Neural cell (in vitro differentiated cells): ENCODE data around the gene ORM1. TPM values are rescaled to one million over a fixed set of nuclear protein-coding genes. Genes with fewer than 3 reads are reported as not detected.

Source experiments
- H2AFZ ChIP-seq: fragments of 200-600, 300-800 bp; sonication (generic), shearing (Covaris generic); 2 replicates; pipeline ENCODE4 v1.6.0; 2014; ENCODE audit warnings: low read depth, mild to moderate bottlenecking, antibody characterized with exemption, low read length, moderate library complexity
- H3F3A ChIP-seq: fragments of 200-600 bp; shearing (Covaris generic); 2 replicates; pipeline ENCODE4 v1.6.1; 2016; ENCODE audit warnings: mild to moderate bottlenecking, moderate library complexity, mixed read lengths, antibody characterized with exemption, low read length; ENCODE audit not compliant: insufficient read depth, poor library complexity, severe bottlenecking
- H3K27ac ChIP-seq: fragments of 200-600, 300-800 bp; sonication (generic), shearing (Covaris generic); 2 replicates; pipeline ENCODE4 v1.5.1; 2014; ENCODE audit warnings: mild to moderate bottlenecking, low read length, moderate library complexity
- H3K27me3 ChIP-seq: fragments of 300-800, 200-600 bp; sonication (generic), shearing (Covaris generic); 2 replicates; pipeline ENCODE4 v1.6.0; 2014; ENCODE audit warnings: mild to moderate bottlenecking, low read depth, low read length, moderate library complexity; ENCODE audit not compliant: insufficient read depth
- H3K36me3 ChIP-seq: fragments of 300-800, 200-600 bp; sonication (generic), shearing (Covaris generic); 2 replicates; pipeline ENCODE4 v1.5.1; 2014; ENCODE audit warnings: mild to moderate bottlenecking, antibody characterized with exemption, low read length, moderate library complexity; ENCODE audit not compliant: insufficient read depth
- H3K4me2 ChIP-seq: fragments of 300-800, 200-600 bp; sonication (generic), shearing (Covaris generic); 2 replicates; pipeline ENCODE4 v1.6.0; 2014; ENCODE audit warnings: mild to moderate bottlenecking, low read length
- H3K4me3 ChIP-seq: fragments of 300-800, 200-600 bp; sonication (generic), shearing (Covaris generic); 2 replicates; pipeline ENCODE4 v1.5.1; 2014; ENCODE audit warnings: mild to moderate bottlenecking, low read length, moderate library complexity
- H3K79me2 ChIP-seq: fragments of 200-600 bp; shearing (Covaris generic); replicated peaks from 2 replicates; pipeline ENCODE4 v1.6.0; 2014; ENCODE audit warnings: mild to moderate bottlenecking, low read length, moderate library complexity; ENCODE audit not compliant: insufficient read depth
- H3K9ac ChIP-seq: fragments of 300-800, 200-600 bp; sonication (generic), shearing (Covaris generic); 2 replicates; pipeline ENCODE4 v1.6.1; 2016; ENCODE audit warnings: mild to moderate bottlenecking, low read length, mixed read lengths
- H3K9me2 ChIP-seq: fragments of 200-600 bp; shearing (Covaris generic); 2 replicates; pipeline ENCODE4 v1.6.1; 2016; ENCODE audit warnings: mild to moderate bottlenecking, low read length, mixed read lengths; ENCODE audit not compliant: insufficient read depth
- H3K9me3 ChIP-seq: fragments of 200-600, 300-800 bp; sonication (generic), shearing (Covaris generic); 2 replicates; pipeline ENCODE4 v1.6.1; 2016; ENCODE audit warnings: mild to moderate bottlenecking, mixed run types, low read length, moderate library complexity, mixed read lengths
- H4K20me1 ChIP-seq: fragments of 200-600 bp; shearing (Covaris generic); 2 replicates; pipeline ENCODE4 v1.6.1; 2016; ENCODE audit warnings: mild to moderate bottlenecking, mixed run types; ENCODE audit not compliant: insufficient read depth
- EP300 ChIP-seq: fragments of 450-650 bp; conservative IDR thresholded peaks from 2 replicates; pipeline ENCODE4 v1.6.1; 2014; ENCODE audit warnings: antibody characterized with exemption, mild to moderate bottlenecking, moderate library complexity; ENCODE audit not compliant: poor library complexity, severe bottlenecking
- EZH2 ChIP-seq: fragments of 200-600, 300-800 bp; shearing (Covaris generic), sonication (generic); IDR thresholded peaks from 2 replicates; pipeline ENCODE4 v1.6.1; 2014; ENCODE audit warnings: antibody characterized with exemption, low read length, borderline replicate concordance, mild to moderate bottlenecking; ENCODE audit not compliant: insufficient read depth, poor library complexity, severe bottlenecking
- MXI1 ChIP-seq: fragments of 450-650 bp; conservative IDR thresholded peaks from 2 replicates; pipeline ENCODE4 v1.6.1; 2014; ENCODE audit warnings: antibody characterized with exemption, mild to moderate bottlenecking; ENCODE audit not compliant: poor library complexity, severe bottlenecking
- POLR2AphosphoS5 ChIP-seq: IDR thresholded peaks from 2 replicates; pipeline ENCODE4 v1.6.1; 2012
- RAD21 ChIP-seq: fragments of 450-650 bp; conservative IDR thresholded peaks from 2 replicates; pipeline ENCODE4 v1.6.1; 2014; ENCODE audit warnings: antibody characterized with exemption, mild to moderate bottlenecking, moderate library complexity
- SMC3 ChIP-seq: fragments of 450-650 bp; conservative IDR thresholded peaks from 2 replicates; pipeline ENCODE4 v1.6.1; 2014; ENCODE audit warnings: antibody characterized with exemption, mild to moderate bottlenecking, moderate library complexity; ENCODE audit not compliant: poor library complexity
- TAF1 ChIP-seq: IDR thresholded peaks from 2 replicates; pipeline ENCODE4 v1.6.1; 2012; ENCODE audit warnings: low read depth
- polyA plus RNA-seq: library from polyadenylated mRNA; depleted of rRNA; stranded (reverse); fragments of >200 nt; gene quantifications from 2 replicates; pipeline ENCODE4 v1.2.3, GENCODE V29; 2014
- TF ChIP-seq, protein P1 (sequence below): fragments of 450-650 bp; IDR thresholded peaks from 2 replicates; pipeline ENCODE4 v1.5.1; 2014; ENCODE audit warnings: antibody characterized with exemption, mild to moderate bottlenecking, moderate library complexity; ENCODE audit not compliant: poor library complexity, severe bottlenecking
- TF ChIP-seq, protein P2 (sequence below): IDR thresholded peaks from 2 replicates; pipeline ENCODE4 v1.6.1; 2012; ENCODE audit warnings: borderline replicate concordance

The ORM1 gene
- polyA plus RNA-seq, 1 donor from 2014 or later: not detected

DNA sequence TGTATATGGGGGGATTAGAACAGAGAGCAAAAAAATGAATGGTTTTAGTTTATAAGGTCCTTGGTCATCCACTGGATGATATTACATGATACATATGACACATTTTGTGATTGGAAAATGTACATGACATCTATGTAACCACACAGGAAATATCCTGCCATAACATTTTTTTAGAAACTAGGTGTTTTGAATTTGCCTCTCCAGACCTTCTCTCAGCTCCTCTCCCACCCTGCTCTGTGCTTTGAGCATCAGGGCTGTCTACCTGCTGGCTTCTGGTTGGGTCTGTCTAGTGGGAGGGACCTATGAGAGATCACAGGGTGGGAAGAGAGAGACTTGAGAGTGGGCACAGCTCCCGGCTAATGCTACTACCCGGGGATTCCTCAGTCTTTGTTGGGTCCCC lies 40.5 kb downstream of the ORM1 start:
- Histone ChIP-seq H3K9me2 (no peaks in the 10 kb centered on the region), H2AFZ (no peak overlapping the region), H4K20me1 (no peaks in the 10 kb centered on the region), H3K4me3 (no peak overlapping the region), H3K36me3 (no peaks in the 10 kb centered on the region), H3K79me2 (no peaks in the 10 kb centered on the region), H3F3A (no peaks in the 10 kb centered on the region), H3K9me3 (no peaks in the 10 kb centered on the region), H3K27ac (no peak overlapping the region), H3K9ac (no peak overlapping the region), H3K4me2 (no peak overlapping the region), H3K27me3 (no peaks in the 10 kb centered on the region)
- TF ChIP-seq EZH2: no peak
- no peak for TF ChIP-seq SMC3
- no peak for TF ChIP-seq POLR2AphosphoS5
- no peak for TF ChIP-seq MXI1
- no peak for TF ChIP-seq TAF1
- no peak for TF ChIP-seq RAD21
- TF ChIP-seq EP300: no peak
- TF ChIP-seq, protein P1, sequence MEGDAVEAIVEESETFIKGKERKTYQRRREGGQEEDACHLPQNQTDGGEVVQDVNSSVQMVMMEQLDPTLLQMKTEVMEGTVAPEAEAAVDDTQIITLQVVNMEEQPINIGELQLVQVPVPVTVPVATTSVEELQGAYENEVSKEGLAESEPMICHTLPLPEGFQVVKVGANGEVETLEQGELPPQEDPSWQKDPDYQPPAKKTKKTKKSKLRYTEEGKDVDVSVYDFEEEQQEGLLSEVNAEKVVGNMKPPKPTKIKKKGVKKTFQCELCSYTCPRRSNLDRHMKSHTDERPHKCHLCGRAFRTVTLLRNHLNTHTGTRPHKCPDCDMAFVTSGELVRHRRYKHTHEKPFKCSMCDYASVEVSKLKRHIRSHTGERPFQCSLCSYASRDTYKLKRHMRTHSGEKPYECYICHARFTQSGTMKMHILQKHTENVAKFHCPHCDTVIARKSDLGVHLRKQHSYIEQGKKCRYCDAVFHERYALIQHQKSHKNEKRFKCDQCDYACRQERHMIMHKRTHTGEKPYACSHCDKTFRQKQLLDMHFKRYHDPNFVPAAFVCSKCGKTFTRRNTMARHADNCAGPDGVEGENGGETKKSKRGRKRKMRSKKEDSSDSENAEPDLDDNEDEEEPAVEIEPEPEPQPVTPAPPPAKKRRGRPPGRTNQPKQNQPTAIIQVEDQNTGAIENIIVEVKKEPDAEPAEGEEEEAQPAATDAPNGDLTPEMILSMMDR: no peak
- TF ChIP-seq, protein P2, sequence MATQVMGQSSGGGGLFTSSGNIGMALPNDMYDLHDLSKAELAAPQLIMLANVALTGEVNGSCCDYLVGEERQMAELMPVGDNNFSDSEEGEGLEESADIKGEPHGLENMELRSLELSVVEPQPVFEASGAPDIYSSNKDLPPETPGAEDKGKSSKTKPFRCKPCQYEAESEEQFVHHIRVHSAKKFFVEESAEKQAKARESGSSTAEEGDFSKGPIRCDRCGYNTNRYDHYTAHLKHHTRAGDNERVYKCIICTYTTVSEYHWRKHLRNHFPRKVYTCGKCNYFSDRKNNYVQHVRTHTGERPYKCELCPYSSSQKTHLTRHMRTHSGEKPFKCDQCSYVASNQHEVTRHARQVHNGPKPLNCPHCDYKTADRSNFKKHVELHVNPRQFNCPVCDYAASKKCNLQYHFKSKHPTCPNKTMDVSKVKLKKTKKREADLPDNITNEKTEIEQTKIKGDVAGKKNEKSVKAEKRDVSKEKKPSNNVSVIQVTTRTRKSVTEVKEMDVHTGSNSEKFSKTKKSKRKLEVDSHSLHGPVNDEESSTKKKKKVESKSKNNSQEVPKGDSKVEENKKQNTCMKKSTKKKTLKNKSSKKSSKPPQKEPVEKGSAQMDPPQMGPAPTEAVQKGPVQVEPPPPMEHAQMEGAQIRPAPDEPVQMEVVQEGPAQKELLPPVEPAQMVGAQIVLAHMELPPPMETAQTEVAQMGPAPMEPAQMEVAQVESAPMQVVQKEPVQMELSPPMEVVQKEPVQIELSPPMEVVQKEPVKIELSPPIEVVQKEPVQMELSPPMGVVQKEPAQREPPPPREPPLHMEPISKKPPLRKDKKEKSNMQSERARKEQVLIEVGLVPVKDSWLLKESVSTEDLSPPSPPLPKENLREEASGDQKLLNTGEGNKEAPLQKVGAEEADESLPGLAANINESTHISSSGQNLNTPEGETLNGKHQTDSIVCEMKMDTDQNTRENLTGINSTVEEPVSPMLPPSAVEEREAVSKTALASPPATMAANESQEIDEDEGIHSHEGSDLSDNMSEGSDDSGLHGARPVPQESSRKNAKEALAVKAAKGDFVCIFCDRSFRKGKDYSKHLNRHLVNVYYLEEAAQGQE: no peak

DNA sequence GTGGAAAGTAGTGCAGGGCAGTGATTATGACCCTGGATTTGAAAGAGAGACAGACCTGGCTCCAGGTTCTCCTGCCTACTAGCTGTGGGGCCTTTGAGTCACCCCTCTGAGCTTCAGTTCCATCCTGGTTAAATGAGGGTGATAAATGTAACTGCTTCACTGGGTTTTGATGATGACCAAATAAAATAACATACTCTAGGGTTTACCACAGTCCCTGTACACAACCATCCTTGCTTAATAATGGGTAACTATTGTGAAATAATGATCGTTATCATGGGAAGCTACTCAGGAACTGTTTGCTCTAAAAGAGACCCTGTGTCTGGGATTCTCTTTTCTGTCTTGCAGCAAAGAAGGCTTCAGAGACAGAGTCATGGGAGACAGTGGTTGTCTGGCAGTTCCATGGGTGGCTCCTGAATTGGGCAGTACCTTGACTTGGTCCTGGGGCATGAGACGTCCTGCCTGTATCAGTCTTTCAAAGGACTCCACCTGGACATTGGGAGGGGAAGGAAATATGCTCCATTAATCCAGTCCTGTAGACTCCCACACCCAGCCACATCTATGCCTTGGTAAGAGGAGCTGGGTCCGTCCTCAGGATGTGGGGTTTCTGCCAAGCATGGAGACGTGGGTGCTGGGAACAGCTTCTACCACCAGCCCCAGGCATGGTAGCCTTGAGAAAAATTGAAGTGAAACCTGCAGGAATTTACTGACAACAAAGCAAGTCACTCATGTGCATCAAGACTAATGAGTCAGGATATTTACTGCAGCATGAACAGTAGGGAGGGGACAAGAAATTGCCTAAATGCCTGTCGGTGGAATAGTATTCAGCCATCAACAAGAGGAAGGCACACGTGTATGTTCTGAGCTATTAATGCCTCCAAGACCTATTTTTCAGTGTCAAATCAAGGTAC lies 41.5 kb downstream of the ORM1 start:
- TF ChIP-seq, protein P2: no peak
- TF ChIP-seq TAF1: no peak
- no peak for TF ChIP-seq SMC3
- no peak for TF ChIP-seq RAD21
- TF ChIP-seq MXI1: no peak
- no peak for TF ChIP-seq EZH2
- TF ChIP-seq, protein P1: no peak
- no peak for TF ChIP-seq EP300
- no peak for TF ChIP-seq POLR2AphosphoS5
- Histone ChIP-seq H4K20me1 (no peaks in the 10 kb centered on the region), H3K27me3 (no peaks in the 10 kb centered on the region), H3K36me3 (no peaks in the 10 kb centered on the region), H3K4me2 (no peak overlapping the region), H3K27ac (no peak overlapping the region), H3K4me3 (no peak overlapping the region), H3F3A (no peaks in the 10 kb centered on the region), H3K9me2 (no peaks in the 10 kb centered on the region), H3K79me2 (no peaks in the 10 kb centered on the region), H3K9ac (no peak overlapping the region), H2AFZ (no peak overlapping the region), H3K9me3 (no peaks in the 10 kb centered on the region)
